PC-9 (cell line): ENCODE results near the gene F9. TPM values are rescaled to one million over a fixed set of nuclear protein-coding genes. Genes with fewer than 3 reads are reported as not detected.

Experiments
- BruUV-seq: library from RNA; stranded (reverse); fragments of 400-500 nt; replicated peaks from 2 replicates; lab custom pipeline; 2021; lab: Mats Ljungman, UMichigan
- CTCF ChIA-PET: fragments of 300-600 bp; sonication (Branson Sonifier 250); formaldehyde crosslinking; loops from one replicate; lab custom pipeline; 2022; ENCODE audit warnings: antibody characterized with exemption; lab: Charles Lee
- POLR2A ChIA-PET: fragments of 300-600 bp; sonication (Branson Sonifier 250); formaldehyde crosslinking; loops from one replicate; lab custom pipeline; 2022; ENCODE audit warnings: antibody characterized with exemption; ENCODE audit not compliant: unreplicated experiment; lab: Charles Lee
- DNase-seq, 2 experiments: peaks; one replicate each; pipeline versions ENCODE4 v3.0.0 to v3.0.0-alpha.2; 2015 to 2022; ENCODE audit warnings: mixed read lengths in 1 of 2
- H2AFZ ChIP-seq: fragments of 200-600 bp; sonication (generic); 2 replicates; pipeline ENCODE4 v1.8.1; 2017; ENCODE audit warnings: antibody characterized with exemption
- H3F3A ChIP-seq: fragments of 200-600 bp; sonication (generic); 2 replicates; pipeline ENCODE4 v1.8.1; 2017; ENCODE audit warnings: antibody characterized with exemption, mild to moderate bottlenecking, low read depth; ENCODE audit not compliant: insufficient read depth
- H3K27ac ChIP-seq: fragments of 200-600 bp; sonication (generic); 2 replicates; pipeline ENCODE4 v1.6.1; 2016; ENCODE audit warnings: mixed run types
- H3K27me3 ChIP-seq: fragments of 200-600 bp; sonication (generic); 2 replicates; pipeline ENCODE4 v1.6.1; 2016; ENCODE audit warnings: low read depth, mixed run types; ENCODE audit not compliant: insufficient read depth
- H3K36me3 ChIP-seq: fragments of 200-600 bp; sonication (generic); 2 replicates; pipeline ENCODE4 v1.6.1; 2016; ENCODE audit warnings: low read depth, mixed run types
- H3K4me1 ChIP-seq: fragments of 200-600 bp; sonication (generic); replicated peaks from 2 replicates; pipeline ENCODE4 v1.6.1; 2016; ENCODE audit warnings: mixed run types; ENCODE audit not compliant: insufficient read depth
- H3K4me2 ChIP-seq: fragments of 200-600 bp; sonication (generic); 2 replicates; pipeline ENCODE4 v1.6.1; 2017; ENCODE audit warnings: mixed run types
- H3K4me3 ChIP-seq: fragments of 200-600 bp; sonication (generic); 2 replicates; pipeline ENCODE4 v1.6.1; 2016; ENCODE audit warnings: mixed run types
- H3K79me2 ChIP-seq: fragments of 200-600 bp; sonication (generic); 2 replicates; pipeline ENCODE4 v1.6.1; 2017; ENCODE audit warnings: low read depth, mixed run types
- H3K9me2 ChIP-seq: fragments of 200-600 bp; sonication (generic); 2 replicates; pipeline ENCODE4 v1.8.1; 2017; ENCODE audit warnings: mild to moderate bottlenecking; ENCODE audit not compliant: insufficient read depth
- H3K9me3 ChIP-seq: fragments of 200-600 bp; sonication (generic); 2 replicates; pipeline ENCODE4 v1.8.1; 2016; ENCODE audit warnings: low read depth; ENCODE audit not compliant: insufficient read depth
- H4K20me1 ChIP-seq: fragments of 200-600 bp; sonication (generic); 2 replicates; pipeline ENCODE4 v1.8.1; 2017; ENCODE audit not compliant: insufficient read depth
- CTCF ChIP-seq: fragments of 200-600 bp; sonication (generic); conservative IDR thresholded peaks from 2 replicates; pipeline ENCODE4 v1.6.1; 2017; ENCODE audit warnings: mixed run types, antibody characterized with exemption, mild to moderate bottlenecking, moderate library complexity
- EZH2 ChIP-seq: fragments of 200-600 bp; sonication (generic); IDR thresholded peaks from 2 replicates; pipeline ENCODE4 v1.8.0; 2017; ENCODE audit warnings: antibody characterized with exemption, low read depth
- intact Hi-C: fragments of 100-400 bp; cut with micrococcal nuclease; formaldehyde crosslinking; loops from one replicate; pipeline ENCODE4 v1.10.0; 2022; ENCODE audit not compliant: unreplicated experiment
- total RNA-seq: library from RNA; stranded (reverse); gene quantifications from 2 replicates; pipeline ENCODE4 v1.2.3, GENCODE V29; 2021

The F9 gene
- total RNA-seq, 1 experiment from 2014 or later, result not detected

GRCh38 chrX:139559383-139560042, 29.0 kb downstream of the F9 start:
- H3K27ac ChIP-seq, result no peak overlapping the region
- ChIA-PET CTCF (interaction anchor here (0.6 kb wide), 1 partner anchor 59 kb away, joined by 5 read pairs; no protein-coding TSS in a partner anchor), POLR2A (no interaction called here)
- H2AFZ ChIP-seq, result no peak overlapping the region
- peak in 1 of 2 experiments; percentile 7 for DNase-seq
- BruUV-seq, result no TSS peak
- no peaks in the 10 kb centered on the region for H3F3A ChIP-seq
- H3K27me3 ChIP-seq, result no peaks in the 10 kb centered on the region
- H3K79me2 ChIP-seq, result no peaks in the 10 kb centered on the region
- H3K36me3 ChIP-seq, result no peaks in the 10 kb centered on the region
- H3K9me2 ChIP-seq, result no peaks in the 10 kb centered on the region
- no peak overlapping the region for H3K4me2 ChIP-seq
- H3K9me3 ChIP-seq, result no peaks in the 10 kb centered on the region
- H3K4me1 ChIP-seq, result no peaks in the 10 kb centered on the region
- intact Hi-C loops, result no loop called here
- no peak overlapping the region for H3K4me3 ChIP-seq
- TF ChIP-seq EZH2, result no peak
- peak; percentile 62 for TF ChIP-seq CTCF
- H4K20me1 ChIP-seq, result no peaks in the 10 kb centered on the region

- no peak overlapping the region for H2AFZ ChIP-seq
- CTCF ChIA-PET, result no interaction called here
- intact Hi-C loops, result no loop called here
Measured at GRCh38 chrX:139560221-139560620, 29.7 kb downstream of the F9 start.

GRCh38 chrX:139563251-139563650, 32.7 kb downstream of the F9 start:
- H3K36me3 ChIP-seq, result no peaks in the 10 kb centered on the region
- no peaks in the 10 kb centered on the region for H3K27me3 ChIP-seq
- H3K27ac ChIP-seq, result no peak overlapping the region
- intact Hi-C loops, result no loop called here
- no peaks in the 10 kb centered on the region for H3K9me2 ChIP-seq
- H4K20me1 ChIP-seq, result no peaks in the 10 kb centered on the region
- H3K9me3 ChIP-seq, result no peaks in the 10 kb centered on the region
- no peak overlapping the region for H3K4me2 ChIP-seq
- no peaks in the 10 kb centered on the region for H3K4me1 ChIP-seq
- H3K4me3 ChIP-seq, result no peak overlapping the region
- BruUV-seq, result no TSS peak
- ChIA-PET CTCF (no interaction called here), POLR2A (no interaction called here)
- no peaks in the 10 kb centered on the region for H3K79me2 ChIP-seq
- DNase-seq, result no peak
- TF ChIP-seq CTCF (no peak), EZH2 (no peak)
- H3F3A ChIP-seq, result no peaks in the 10 kb centered on the region
- no peak overlapping the region for H2AFZ ChIP-seq

More at GRCh38 chrX:139560221-139560620, 29.7 kb downstream of the F9 start:
- no peak for DNase-seq
- no peaks in the 10 kb centered on the region for H3K9me2 ChIP-seq
- no peak overlapping the region for H3K27ac ChIP-seq
- no peaks in the 10 kb centered on the region for H3K27me3 ChIP-seq
- no peak for TF ChIP-seq EZH2
- no peak for TF ChIP-seq CTCF
- H3K36me3 ChIP-seq, result no peaks in the 10 kb centered on the region
- no peak overlapping the region for H3K4me3 ChIP-seq
- no TSS peak for BruUV-seq
- no peaks in the 10 kb centered on the region for H3F3A ChIP-seq
- H3K4me1 ChIP-seq, result no peaks in the 10 kb centered on the region
- H3K9me3 ChIP-seq, result no peaks in the 10 kb centered on the region
- H3K4me2 ChIP-seq, result no peak overlapping the region
- POLR2A ChIA-PET, result no interaction called here
- H3K79me2 ChIP-seq, result no peaks in the 10 kb centered on the region
- no peaks in the 10 kb centered on the region for H4K20me1 ChIP-seq
